ENCODE data around the gene PRSS57.

DNA sequence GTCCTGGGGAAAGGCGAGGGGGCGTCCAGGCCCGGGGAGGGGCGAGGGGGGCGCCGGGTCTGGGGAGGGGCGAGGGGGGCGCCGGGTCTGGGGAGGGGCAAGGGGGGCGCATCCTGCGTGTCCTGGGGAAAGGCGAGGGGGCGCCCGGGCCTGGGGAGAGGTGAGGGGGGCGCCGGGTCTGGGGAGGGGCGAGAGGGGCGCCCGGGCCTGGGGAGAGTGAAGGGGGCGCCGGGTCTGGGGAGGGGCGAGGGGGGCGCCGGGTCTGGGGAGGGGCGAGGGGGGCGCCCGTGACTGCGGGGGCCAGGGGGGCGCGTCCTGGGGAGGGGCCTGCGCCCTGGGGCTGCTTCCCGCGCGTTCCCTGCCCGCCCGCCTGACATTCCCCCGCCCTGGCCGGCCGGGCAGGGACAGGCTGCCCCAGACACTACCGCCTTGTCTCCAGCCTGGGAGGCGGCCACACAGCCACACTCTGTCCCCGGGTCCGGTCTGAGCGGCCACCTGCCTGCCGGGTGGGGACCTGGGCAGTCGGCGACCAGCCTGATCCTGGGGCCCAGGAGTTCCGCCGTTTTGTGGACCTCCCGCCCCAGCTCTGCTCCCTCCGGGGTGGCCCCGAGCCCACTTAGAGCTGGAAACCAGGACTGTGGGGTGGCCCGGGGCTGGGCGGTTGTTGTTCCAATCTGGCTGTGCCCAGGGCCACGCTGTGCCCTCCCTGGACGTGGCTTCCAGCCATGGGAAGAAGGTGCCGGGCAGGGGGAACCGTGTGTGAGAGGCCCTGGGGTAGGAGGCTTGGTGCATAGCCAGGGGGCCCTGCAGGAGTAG lies 25.3 kb upstream of the PRSS57 start:
- TF ChIP-seq, protein P1, sequence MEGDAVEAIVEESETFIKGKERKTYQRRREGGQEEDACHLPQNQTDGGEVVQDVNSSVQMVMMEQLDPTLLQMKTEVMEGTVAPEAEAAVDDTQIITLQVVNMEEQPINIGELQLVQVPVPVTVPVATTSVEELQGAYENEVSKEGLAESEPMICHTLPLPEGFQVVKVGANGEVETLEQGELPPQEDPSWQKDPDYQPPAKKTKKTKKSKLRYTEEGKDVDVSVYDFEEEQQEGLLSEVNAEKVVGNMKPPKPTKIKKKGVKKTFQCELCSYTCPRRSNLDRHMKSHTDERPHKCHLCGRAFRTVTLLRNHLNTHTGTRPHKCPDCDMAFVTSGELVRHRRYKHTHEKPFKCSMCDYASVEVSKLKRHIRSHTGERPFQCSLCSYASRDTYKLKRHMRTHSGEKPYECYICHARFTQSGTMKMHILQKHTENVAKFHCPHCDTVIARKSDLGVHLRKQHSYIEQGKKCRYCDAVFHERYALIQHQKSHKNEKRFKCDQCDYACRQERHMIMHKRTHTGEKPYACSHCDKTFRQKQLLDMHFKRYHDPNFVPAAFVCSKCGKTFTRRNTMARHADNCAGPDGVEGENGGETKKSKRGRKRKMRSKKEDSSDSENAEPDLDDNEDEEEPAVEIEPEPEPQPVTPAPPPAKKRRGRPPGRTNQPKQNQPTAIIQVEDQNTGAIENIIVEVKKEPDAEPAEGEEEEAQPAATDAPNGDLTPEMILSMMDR (optimal IDR thresholded peaks at IDR 0.05 in 1 of 3, IDR thresholded peaks at IDR 0.05 in 1 of 3, conservative IDR thresholded peaks at IDR 0.05 in 1 of 3; ENCODE audit: extremely low read depth in 1 of 3, insufficient read depth in 2 of 3, low read length in 3 of 3): no peak
- no peak for TF ChIP-seq EZH2 (IDR thresholded peaks at IDR 0.05; ENCODE audit: low read length)

Data from keratinocyte (primary cell).